Tibial artery (tissue), 4 donors: ENCODE results near the gene FUT9.

Source experiments
- DNase-seq, 2 donors: peaks; one replicate each; pipeline ENCODE4 v3.0.0-alpha.2; 2019
- H3K27ac ChIP-seq, 2 donors: fragments of 200-600 bp; sonication (generic) in 1 of 2; 1 replicate in 1 of 2; 2 replicates in 1 of 2; pipeline ENCODE4 v1.5.1; 2018 to 2019; ENCODE audit warnings: mild to moderate bottlenecking in 1 of 2
- H3K27me3 ChIP-seq, 2 donors: fragments of 200-600 bp; sonication (generic) in 1 of 2; one replicate each; pipeline versions ENCODE4 v1.5.1 to v1.6.0; 2016 to 2019
- H3K36me3 ChIP-seq, 3 donors: fragments of 200-600 bp; sonication (generic) in 2 of 3; one replicate each; pipeline ENCODE4 v1.5.1; 2016 to 2019; ENCODE audit warnings: mild to moderate bottlenecking in 2 of 3
- H3K4me1 ChIP-seq, 4 donors: fragments of 200-600 bp; sonication (generic) in 2 of 4; 1 replicate in 3 of 4; 2 replicates in 1 of 4; pipeline ENCODE4 v1.5.1; 2016 to 2019
- H3K4me3 ChIP-seq, 2 donors: fragments of 200-600 bp; sonication (generic) in 1 of 2; 1 replicate in 1 of 2; 2 replicates in 1 of 2; pipeline ENCODE4 v1.5.1; 2018 to 2019; ENCODE audit warnings: mild to moderate bottlenecking in 2 of 2
- H3K9me3 ChIP-seq, 3 donors: fragments of 200-600 bp; sonication (generic) in 1 of 3; one replicate each; pipeline ENCODE4 v1.5.1; 2016 to 2019
- CTCF ChIP-seq, 2 experiments: fragments of 200-600 bp in 1 of 2; fragments of 450-650 bp in 1 of 2; IDR thresholded peaks; one replicate each; pipeline ENCODE4 v1.5.1; 2017 to 2019; ENCODE audit warnings: antibody characterized with exemption in 2 of 2, mild to moderate bottlenecking in 1 of 2, moderate library complexity in 1 of 2
- intact Hi-C: fragments of 100-400 bp; cut with DNase I; formaldehyde crosslinking; loops from one replicate; pipeline ENCODE4 v1.15.0; 2023; ENCODE audit warnings: low total_unique reads

FUT9 gene

GRCh38 chr6:96184798-96185197, 169.0 kb downstream of the FUT9 start:
- no peak for TF ChIP-seq CTCF (IDR thresholded peaks at IDR 0.05)
- intact Hi-C loops, result no loop called here
- no peak overlapping the region for H3K27ac ChIP-seq
- no peaks in the 10 kb centered on the region for H3K27me3 ChIP-seq
- no peaks in the 10 kb centered on the region for H3K36me3 ChIP-seq
- H3K9me3 ChIP-seq, result no peaks in the 10 kb centered on the region
- no peaks in the 10 kb centered on the region for H3K4me1 ChIP-seq
- no peak for DNase-seq
- H3K4me3 ChIP-seq, result no peak overlapping the region

- DNase-seq, result no peak
Observed at GRCh38 chr6:96186094-96186493, 170.3 kb downstream of the FUT9 start.

GRCh38 chr6:96186516-96187195, 170.9 kb downstream of the FUT9 start:
- intact Hi-C loops, result no loop called here
- no peak for TF ChIP-seq CTCF (IDR thresholded peaks at IDR 0.05)
- no peak for DNase-seq

More at GRCh38 chr6:96186094-96186493, 170.3 kb downstream of the FUT9 start:
- H3K27me3 ChIP-seq, result no peaks in the 10 kb centered on the region
- intact Hi-C loops, result no loop called here
- no peaks in the 10 kb centered on the region for H3K36me3 ChIP-seq
- no peaks in the 10 kb centered on the region for H3K9me3 ChIP-seq
- no peak overlapping the region for H3K27ac ChIP-seq
- no peak overlapping the region for H3K4me3 ChIP-seq
- H3K4me1 ChIP-seq, result no peaks in the 10 kb centered on the region
- TF ChIP-seq CTCF (IDR thresholded peaks at IDR 0.05), result no peak

GRCh38 chr6:96194675-96195074, 178.9 kb downstream of the FUT9 start:
- no peaks in the 10 kb centered on the region for H3K4me1 ChIP-seq
- no peaks in the 10 kb centered on the region for H3K36me3 ChIP-seq
- no peak for TF ChIP-seq CTCF (IDR thresholded peaks at IDR 0.05)
- H3K27me3 ChIP-seq, result no peaks in the 10 kb centered on the region
- intact Hi-C loops, result no loop called here
- H3K4me3 ChIP-seq, result no peak overlapping the region
- H3K27ac ChIP-seq, result no peak overlapping the region
- DNase-seq, result no peak
- no peaks in the 10 kb centered on the region for H3K9me3 ChIP-seq

More at GRCh38 chr6:96186516-96187195, 170.9 kb downstream of the FUT9 start:
- Histone ChIP-seq H3K36me3 (no peaks in the 10 kb centered on the region), H3K4me3 (no peak overlapping the region), H3K27ac (no peak overlapping the region), H3K9me3 (no peaks in the 10 kb centered on the region), H3K4me1 (no peaks in the 10 kb centered on the region), H3K27me3 (no peaks in the 10 kb centered on the region)

- intact Hi-C loops, result no loop called here
- Histone ChIP-seq H3K4me1 (no peaks in the 10 kb centered on the region), H3K4me3 (no peak overlapping the region), H3K27ac (no peak overlapping the region), H3K9me3 (no peaks in the 10 kb centered on the region), H3K27me3 (no peaks in the 10 kb centered on the region), H3K36me3 (no peaks in the 10 kb centered on the region)
- no peak for DNase-seq
- no peak for TF ChIP-seq CTCF (IDR thresholded peaks at IDR 0.05)
Observed at GRCh38 chr6:96195272-96195671, 179.5 kb downstream of the FUT9 start.

GRCh38 chr6:96196633-96197032, 180.9 kb downstream of the FUT9 start:
- intact Hi-C loops, result no loop called here
- Histone ChIP-seq H3K4me3 (no peak overlapping the region), H3K4me1 (no peaks in the 10 kb centered on the region), H3K36me3 (no peaks in the 10 kb centered on the region), H3K27me3 (no peaks in the 10 kb centered on the region), H3K27ac (no peak overlapping the region), H3K9me3 (no peaks in the 10 kb centered on the region)
- DNase-seq, result no peak
- TF ChIP-seq CTCF (IDR thresholded peaks at IDR 0.05), result no peak
